ENCODE measurements around the gene ROCK2. TPM values are rescaled to one million over a fixed set of nuclear protein-coding genes. Genes with fewer than 3 reads are reported as not detected.

The ROCK2 gene
- polyA plus RNA-seq, 1 of the 3 experiments (the other 2 are of a cell fraction): 4.2 TPM

GRCh38 chr2:11140492-11140891, 203.9 kb downstream of the ROCK2 start:
- no peaks in the 10 kb centered on the region for H3K27me3 ChIP-seq (ENCODE audit: insufficient read depth)
- peaks cover 14% of the 10 kb centered on the region for H3F3A ChIP-seq (replicated peaks; ENCODE audit: insufficient read depth)
- no peaks in the 10 kb centered on the region for H4K20me1 ChIP-seq (ENCODE audit: insufficient read depth)
- no peak overlapping the region; the same call in 1 of the 2 replicates for H3K9ac ChIP-seq
- H3K9me2 ChIP-seq: no peaks in the 10 kb centered on the region
- CTCF ChIA-PET: interaction anchor here (0.8 to 4.3 kb wide), 2 partner anchors 8 to 443 kb away, joined by 3 to 18 read pairs; no protein-coding TSS in a partner anchor
- no peaks in the 10 kb centered on the region for H3K36me3 ChIP-seq (replicated peaks in 1 of 2; ENCODE audit: control insufficient read depth in 1 of 2, insufficient read depth in 2 of 2, low read length in 1 of 2)
- no peaks in the 10 kb centered on the region for H3K79me2 ChIP-seq (ENCODE audit: insufficient read depth)
- 10% methylated on average over 4 of the region's 4 CpGs for WGBS (ENCODE audit: low lambda C conversion rate)
- H3K4me2 ChIP-seq: peak overlapping the region; percentile 38
- H3K27ac ChIP-seq (ENCODE audit: low read depth in 2 of 2, low read length in 1 of 2): peak overlapping the region in 1 of 2 experiments; percentile 66; a peak in 2 of 4 replicates
- DNase-seq: no peak
- POLR2A ChIA-PET: interaction anchor here (1.1 kb wide), 1 partner anchor 9 kb away, joined by 3 read pairs; no protein-coding TSS in a partner anchor
- no peak overlapping the region for H3K4me3 ChIP-seq (ENCODE audit: low read depth in 2 of 2, low read length in 1 of 2)
- no peak overlapping the region; the same call in 1 of the 2 replicates for H2AFZ ChIP-seq (ENCODE audit: low read depth)
- no peaks in the 10 kb centered on the region for H3K9me3 ChIP-seq
- no peaks in the 10 kb centered on the region for H3K4me1 ChIP-seq (ENCODE audit: control insufficient read depth in 1 of 2, insufficient read depth in 2 of 2, low read depth in 1 of 2, low read length in 1 of 2)
- peak; percentile 87 for TF ChIP-seq TEAD4 (IDR thresholded peaks at IDR 0.05; ENCODE audit: borderline replicate concordance, insufficient read depth)
- no peak for TF ChIP-seq ZBTB33 (IDR thresholded peaks at IDR 0.05; ENCODE audit: borderline replicate concordance, low read depth)
- no peak for TF ChIP-seq RAD21 (IDR thresholded peaks at IDR 0.05; ENCODE audit: low read length)
- TF ChIP-seq RFX5 (IDR thresholded peaks at IDR 0.05; ENCODE audit: low read length): no peak
- TF ChIP-seq EP300 (IDR thresholded peaks at IDR 0.05; ENCODE audit: borderline replicate concordance in 1 of 2, low read depth in 1 of 2, low read length in 1 of 2): peak in 1 of 2 experiments; percentile 85; a peak in 3 of 4 replicates
- TF ChIP-seq RCOR1 (IDR thresholded peaks at IDR 0.05; ENCODE audit: low read length): no peak
- no peak for TF ChIP-seq SMC3 (IDR thresholded peaks at IDR 0.05; ENCODE audit: low read depth, low read length)
- TF ChIP-seq USF2 (IDR thresholded peaks at IDR 0.05; ENCODE audit: borderline replicate concordance, low read depth, low read length): no peak
- peak; percentile 96 for TF ChIP-seq PBX3 (IDR thresholded peaks at IDR 0.05)
- no peak; the same call in 1 of the 2 replicates for TF ChIP-seq RXRA (IDR thresholded peaks at IDR 0.05; ENCODE audit: borderline replicate concordance, low read depth)
- peak; percentile 95 for TF ChIP-seq TCF12 (IDR thresholded peaks at IDR 0.05)
- no peak for TF ChIP-seq GABPA (IDR thresholded peaks at IDR 0.05; ENCODE audit: low read depth)
- TF ChIP-seq, protein P1, sequence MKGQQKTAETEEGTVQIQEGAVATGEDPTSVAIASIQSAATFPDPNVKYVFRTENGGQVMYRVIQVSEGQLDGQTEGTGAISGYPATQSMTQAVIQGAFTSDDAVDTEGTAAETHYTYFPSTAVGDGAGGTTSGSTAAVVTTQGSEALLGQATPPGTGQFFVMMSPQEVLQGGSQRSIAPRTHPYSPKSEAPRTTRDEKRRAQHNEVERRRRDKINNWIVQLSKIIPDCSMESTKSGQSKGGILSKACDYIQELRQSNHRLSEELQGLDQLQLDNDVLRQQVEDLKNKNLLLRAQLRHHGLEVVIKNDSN (IDR thresholded peaks at IDR 0.05; ENCODE audit: borderline replicate concordance, low read depth): no peak; the same call in 1 of the 2 replicates
- TF ChIP-seq SIN3A (IDR thresholded peaks at IDR 0.05; ENCODE audit: borderline replicate concordance, low read depth, low read length): peak; percentile 78
- TF ChIP-seq, protein P2, sequence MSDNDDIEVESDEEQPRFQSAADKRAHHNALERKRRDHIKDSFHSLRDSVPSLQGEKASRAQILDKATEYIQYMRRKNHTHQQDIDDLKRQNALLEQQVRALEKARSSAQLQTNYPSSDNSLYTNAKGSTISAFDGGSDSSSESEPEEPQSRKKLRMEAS (IDR thresholded peaks at IDR 0.05; ENCODE audit: low read depth): no peak
- peak; percentile 73; the same call in 1 of the 2 replicates for TF ChIP-seq POLR2AphosphoS5 (IDR thresholded peaks at IDR 0.05; ENCODE audit: low read depth, low read length)
- peak; percentile 87 for TF ChIP-seq FOSL2 (IDR thresholded peaks at IDR 0.05; ENCODE audit: borderline replicate concordance, low read depth)
- peak; percentile 57; the same call in 1 of the 2 replicates for TF ChIP-seq FOXM1 (IDR thresholded peaks at IDR 0.05; ENCODE audit: low read depth)
- TF ChIP-seq NRF1 (IDR thresholded peaks at IDR 0.05; ENCODE audit: low read depth, low read length): no peak
- no peak for TF ChIP-seq ELF1 (IDR thresholded peaks at IDR 0.05)
- TF ChIP-seq EZH2phosphoT487 (IDR thresholded peaks at IDR 0.05; ENCODE audit: borderline replicate concordance, low read depth): no peak
- TF ChIP-seq, protein P3, sequence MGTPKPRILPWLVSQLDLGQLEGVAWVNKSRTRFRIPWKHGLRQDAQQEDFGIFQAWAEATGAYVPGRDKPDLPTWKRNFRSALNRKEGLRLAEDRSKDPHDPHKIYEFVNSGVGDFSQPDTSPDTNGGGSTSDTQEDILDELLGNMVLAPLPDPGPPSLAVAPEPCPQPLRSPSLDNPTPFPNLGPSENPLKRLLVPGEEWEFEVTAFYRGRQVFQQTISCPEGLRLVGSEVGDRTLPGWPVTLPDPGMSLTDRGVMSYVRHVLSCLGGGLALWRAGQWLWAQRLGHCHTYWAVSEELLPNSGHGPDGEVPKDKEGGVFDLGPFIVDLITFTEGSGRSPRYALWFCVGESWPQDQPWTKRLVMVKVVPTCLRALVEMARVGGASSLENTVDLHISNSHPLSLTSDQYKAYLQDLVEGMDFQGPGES (IDR thresholded peaks at IDR 0.05; ENCODE audit: low read depth, low read length): no peak
- TF ChIP-seq JUND (IDR thresholded peaks at IDR 0.05): peak; percentile 84
- no peak for TF ChIP-seq CTCF (IDR thresholded peaks at IDR 0.05)
- no peak for TF ChIP-seq FOXJ3 (CRISPR knock-in tag; IDR thresholded peaks at IDR 0.05)
- peak; percentile 69; the same call in 1 of the 2 replicates for TF ChIP-seq NFIC (IDR thresholded peaks at IDR 0.05; ENCODE audit: borderline replicate concordance)
- no peak for TF ChIP-seq MEF2A (IDR thresholded peaks at IDR 0.05; ENCODE audit: borderline replicate concordance, low read depth)
- TF ChIP-seq CHD2 (IDR thresholded peaks at IDR 0.05; ENCODE audit: low read length, partially characterized antibody): no peak

Data from SK-N-SH (cell line).